IPS DF 4.7 (cell line): ENCODE data around the gene STIM1.

Source experiments
- DNase-seq: peaks from one replicate; pipeline ENCODE4 v3.0.0-alpha.2; 2013; ENCODE audit warnings: low spot score; ENCODE audit errors: extremely low read depth

Gene STIM1

DNA sequence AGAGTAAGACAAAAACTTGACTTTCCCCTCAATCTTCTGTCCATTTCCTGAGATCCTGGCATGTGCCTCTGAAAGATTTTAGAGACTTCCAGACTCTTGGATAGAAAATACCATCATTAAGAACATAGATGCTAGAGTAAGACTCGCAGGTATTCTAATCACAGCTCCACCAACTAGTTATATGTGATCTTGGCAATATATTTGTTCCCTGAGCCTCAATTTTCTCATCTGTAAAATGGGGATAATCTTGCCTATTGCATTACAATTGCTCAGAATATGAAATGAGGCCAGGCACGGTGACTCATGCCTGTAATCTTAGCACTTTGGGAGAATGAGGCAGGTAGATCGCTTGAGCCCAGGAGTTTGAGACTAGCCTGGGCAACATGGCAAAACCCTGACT lies 25.4 kb upstream of the STIM1 start:
- no peak for DNase-seq

DNA sequence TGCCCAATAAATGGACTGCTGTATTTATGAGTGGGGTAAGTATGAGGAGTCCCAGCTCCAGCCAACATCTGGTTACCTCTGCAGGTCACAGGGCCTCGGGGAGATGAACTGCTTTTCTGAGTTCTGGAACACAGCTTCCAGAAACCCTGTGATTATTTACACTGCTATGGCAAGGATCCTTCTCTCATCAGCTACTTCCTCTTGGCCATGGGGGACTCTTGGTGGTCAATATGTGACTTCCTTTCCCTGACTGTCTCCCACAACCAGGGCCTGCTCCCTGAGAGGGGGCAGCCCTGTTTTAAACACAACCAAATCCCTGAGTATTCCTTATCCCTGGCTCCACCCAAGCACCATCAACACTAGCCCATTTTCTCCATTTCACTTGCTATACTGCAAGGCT lies 24.7 kb upstream of the STIM1 start:
- DNase-seq = no peak

DNA sequence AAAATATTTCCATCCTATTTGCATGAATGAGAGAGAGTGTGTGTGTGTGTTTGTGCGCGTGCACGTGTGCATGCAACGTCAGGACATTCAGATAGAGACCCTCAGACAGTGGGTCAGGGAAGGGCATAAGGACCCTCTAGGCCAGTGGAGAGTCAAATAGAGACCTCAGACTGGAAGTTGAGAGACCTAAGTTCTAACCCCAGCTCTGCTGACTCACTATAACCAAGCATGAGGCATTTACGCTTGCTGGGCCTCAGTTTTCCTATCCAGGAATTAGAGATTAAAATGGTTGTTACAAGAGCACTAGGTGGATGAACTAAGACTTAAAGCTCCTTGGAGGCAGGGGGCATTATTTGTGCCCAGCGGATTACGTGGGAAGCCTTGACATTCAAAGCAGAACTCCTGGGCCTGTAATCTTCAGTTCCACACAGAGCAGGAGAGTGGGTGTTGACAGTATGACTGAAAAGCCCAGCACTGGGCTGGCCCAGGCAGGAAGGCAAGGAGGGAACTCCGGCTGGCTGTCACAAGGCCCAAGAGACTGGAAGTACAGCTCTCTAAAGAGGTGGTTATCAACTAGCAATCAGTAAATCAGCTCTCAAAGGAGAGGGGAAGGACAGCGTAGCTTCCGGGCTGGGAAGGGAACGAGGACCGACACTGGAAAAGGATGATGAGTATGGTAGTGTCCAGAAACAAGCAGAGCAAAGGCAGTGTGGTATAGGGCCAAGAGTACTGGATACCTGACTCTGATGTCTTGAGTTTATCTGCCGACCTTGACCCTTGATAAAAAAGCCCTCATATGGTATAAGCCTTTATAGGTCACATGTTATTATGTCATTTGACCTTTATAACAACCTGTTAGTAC lies 23.9 kb upstream of the STIM1 start:
- DNase-seq = no peak

DNA sequence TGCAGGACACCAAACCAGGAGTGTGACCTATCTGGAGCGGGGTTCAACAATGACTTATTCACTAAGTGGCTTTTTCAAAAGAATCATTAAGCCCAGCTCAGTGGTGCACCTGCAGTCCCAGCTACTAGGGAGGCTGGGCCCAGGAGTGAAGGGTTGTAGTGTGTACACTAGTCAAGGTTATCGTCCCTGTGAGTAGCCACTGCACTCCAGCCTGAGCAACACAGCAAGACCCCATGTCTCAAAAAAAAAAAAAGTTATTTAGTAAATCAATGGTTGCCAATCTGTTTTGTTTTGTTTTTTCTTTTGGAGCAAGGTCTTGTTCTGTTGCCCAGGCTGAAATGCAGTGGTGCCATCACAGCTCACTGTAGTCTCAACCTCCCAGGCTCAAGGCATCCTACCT lies 22.6 kb upstream of the STIM1 start:
- DNase-seq = no peak

DNA sequence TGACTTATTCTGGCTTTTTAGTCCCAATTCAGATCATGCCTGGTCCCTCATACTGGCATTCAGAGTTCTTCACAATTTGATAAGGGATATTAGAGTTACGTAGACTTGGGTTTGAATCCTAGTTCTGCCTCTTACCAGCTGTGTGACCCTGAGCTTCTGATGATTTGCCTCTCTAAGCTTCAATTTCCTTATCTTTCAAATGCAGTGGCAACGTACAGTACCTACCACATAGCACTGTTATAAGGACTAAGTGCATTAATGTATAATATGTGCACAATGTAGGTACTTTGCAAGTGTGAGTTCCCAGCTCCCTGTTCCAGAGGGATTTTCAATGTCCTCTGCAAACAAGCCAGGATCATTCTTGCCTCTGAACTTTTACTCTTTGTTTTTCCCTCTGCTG lies 22.0 kb upstream of the STIM1 start:
- no peak for DNase-seq

DNA sequence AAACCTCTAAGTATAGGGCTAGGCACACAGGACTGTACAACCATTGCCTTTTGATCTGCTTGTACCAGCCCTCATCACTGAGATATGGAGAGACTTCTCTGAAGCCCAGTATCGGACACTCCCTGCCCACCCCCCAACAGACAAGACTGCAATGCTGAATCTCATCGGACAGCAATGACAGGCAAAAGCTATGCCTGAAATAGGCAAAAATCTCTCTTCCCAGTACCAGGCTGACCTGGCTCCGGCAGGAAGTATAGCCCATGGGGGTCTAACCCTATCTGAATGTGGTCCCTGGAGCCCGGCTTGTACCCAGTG lies 21.2 kb upstream of the STIM1 start:
- no peak for DNase-seq

DNA sequence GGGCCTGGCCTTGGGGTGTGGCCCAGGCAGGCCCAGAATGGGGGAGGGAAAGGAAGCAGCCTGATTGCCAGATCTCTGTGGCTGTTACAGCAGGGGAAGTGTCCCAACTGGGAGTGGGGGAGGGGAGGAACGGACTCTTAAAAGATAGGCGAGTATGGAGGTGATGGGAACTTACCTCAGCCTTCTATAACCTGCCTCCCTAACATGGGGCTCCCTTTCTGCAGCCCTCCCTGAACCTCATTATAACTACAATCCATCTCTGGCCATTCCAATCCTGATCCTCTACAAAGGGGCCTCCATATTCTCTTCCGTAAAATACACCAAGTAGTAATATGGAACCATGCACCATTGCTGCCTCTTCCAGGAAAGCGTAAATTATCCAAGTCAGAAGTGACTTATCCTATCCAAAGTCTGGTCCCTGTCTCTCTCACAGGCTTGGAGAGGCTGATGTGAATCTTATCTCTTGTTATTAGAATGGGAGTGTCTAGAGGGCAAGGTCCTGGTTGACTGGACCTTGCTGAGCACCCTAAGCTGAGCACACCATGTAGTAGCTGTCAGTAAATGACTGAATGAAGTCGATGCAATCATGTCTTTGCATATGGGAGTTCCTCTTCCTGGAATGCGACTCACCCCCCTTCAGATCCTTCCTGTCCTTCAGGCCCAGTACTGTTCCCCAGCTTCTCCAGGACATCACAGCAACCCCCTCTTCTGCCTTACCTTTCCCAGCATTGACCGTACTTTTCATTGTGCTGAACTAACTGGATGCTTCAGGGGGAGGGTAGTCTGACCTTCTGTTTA lies 20.6 kb upstream of the STIM1 start:
- DNase-seq = no peak

DNA sequence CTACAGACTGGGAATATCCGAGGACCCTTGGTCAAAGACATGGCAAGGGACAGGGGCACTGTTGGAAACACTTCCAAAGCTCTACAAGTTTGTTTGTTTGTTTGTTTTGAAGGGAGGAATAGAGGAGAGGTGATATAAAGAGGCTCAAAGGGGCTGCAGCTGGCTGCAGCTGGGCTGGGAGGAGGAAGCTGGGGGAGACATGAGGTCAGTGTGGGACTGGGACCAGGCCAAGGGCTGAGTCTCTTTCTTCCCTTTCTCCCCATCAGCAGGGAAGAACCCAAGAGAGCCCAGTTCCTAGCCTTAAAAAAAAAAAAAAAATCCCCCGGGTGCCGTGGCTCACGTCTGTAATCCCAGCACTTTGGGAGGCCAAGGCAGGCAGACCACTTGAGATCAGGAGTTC lies 19.7 kb upstream of the STIM1 start:
- no peak for DNase-seq

DNA sequence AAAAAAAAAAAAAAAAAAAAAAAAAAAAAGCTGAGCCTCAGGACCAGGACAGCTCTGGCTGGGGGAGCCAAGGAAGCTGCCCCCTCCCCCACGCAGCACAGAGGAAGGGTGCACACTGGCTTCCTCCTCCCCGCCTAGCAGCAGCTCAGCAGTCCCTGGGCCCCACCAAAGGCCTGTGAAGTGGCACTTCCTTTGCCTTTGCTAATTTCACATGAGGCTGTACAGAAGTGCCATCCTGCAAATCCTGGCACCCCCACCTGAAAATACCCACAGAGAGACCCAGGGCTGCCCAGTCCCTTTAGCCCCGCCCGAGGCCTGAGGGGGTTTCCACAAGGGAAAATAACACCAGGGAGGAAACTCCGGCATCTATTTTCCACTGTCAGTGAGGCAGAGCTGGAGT lies 18.6 kb upstream of the STIM1 start:
- DNase-seq = no peak

DNA sequence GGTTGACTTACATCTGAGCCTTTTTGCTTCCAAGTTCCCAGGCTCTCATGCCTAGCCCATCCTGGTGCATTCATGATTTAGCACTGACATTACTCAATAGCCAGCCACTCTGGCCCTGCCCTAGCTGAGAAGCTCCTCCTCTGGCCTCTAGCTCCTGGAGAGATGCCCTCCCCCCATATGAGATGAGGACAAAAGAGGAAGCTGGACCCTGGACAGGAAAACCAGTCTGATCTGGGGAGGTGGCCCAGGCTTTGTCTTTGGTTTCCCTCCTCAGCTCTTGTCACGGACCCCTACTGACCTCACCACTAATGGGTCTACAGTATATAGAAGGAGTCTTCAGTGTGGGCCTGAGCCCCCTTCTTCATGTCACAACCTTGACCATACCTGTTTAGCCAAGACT lies 17.7 kb upstream of the STIM1 start:
- DNase-seq = no peak

DNA sequence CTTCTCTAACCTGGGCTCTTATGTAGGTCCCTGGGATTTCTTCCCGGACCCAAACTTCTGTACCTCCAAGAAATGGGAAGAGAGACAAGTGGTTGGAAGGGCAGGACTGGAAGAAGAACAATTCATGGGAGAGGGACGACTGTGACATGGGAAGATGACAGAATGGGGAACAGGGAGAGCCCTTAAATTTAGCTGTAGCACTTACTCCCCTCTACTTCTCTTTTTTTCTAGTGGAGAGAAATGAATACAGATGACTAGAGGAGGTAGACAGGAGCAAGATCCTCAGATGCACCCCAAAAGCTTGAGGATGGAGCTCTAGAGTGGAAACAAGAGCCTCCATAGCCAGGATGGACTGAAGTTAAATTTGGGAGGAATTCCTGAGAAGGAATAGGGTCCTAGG lies 17.0 kb upstream of the STIM1 start:
- no peak for DNase-seq

DNA sequence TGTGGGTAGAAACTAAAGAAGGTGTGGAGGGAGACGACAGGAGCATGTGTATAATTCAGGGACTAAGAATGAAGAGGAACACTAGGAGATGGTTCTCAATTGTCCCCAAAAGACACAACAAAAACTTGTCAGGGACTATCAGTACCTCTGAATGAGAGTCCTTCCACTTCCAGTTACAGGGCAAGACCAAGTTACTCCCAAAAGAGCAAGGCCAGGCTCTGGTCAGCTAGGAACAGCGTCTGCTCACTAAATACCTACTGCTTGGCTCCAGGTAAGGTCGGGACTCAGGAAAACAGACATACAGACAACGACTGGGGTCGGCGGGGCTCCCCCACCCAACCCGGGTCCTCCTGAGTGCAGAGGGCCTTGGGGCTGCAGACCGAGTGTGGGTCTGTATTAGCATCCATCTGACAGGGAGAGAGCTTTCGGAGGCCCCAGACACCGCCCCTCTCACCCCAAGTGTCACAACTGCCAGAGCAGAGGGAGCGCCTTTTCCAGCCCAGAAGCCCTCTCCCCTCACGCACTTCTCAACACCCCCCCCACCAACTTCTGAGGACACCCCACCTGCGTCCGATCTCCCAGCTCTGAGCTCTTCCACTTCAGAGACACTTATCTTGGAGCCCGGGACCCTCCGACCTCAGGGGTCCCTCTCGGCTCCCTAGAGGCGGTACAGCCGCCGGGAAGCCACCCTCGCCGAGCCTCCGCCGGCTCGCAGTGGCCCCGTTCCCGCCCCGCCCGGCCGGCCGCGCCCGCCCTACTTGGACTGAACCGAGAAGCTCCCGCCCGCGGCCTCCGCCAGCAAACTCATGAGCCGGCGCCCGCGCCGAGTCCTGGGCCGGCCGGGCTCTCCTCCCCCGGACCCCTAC lies 15.2 kb upstream of the STIM1 start:
- no peak for DNase-seq

DNA sequence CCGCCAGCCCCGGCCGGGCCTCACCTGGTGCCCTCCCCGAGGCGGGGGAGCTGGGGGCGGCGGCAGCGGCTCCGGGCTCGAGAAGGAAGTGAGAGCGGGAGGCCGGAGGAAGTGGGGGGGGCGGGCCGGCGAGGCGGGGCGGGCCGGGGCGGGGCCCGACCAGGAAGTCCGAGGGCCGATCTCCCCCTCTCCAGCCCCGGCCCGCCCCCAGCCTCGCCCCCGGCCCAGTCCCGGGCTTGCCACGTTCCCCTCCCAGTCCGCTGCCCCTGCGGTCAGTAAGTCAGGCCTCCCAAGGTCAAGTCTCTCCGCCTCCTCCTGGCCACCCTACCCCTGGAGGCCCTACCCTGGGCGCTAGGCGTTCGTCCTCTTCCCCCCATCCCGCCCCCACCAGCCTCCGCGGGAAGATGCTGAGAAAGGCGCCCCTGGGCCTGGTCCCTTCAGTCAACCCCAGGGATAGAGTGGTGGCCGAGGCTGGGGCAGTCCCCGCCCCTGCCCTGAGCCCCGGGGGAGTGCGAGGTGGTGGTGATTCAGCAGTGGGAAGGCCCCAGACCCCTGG lies 14.5 kb upstream of the STIM1 start, which contains the start of gene RHOG:
RHOG (minus strand) TSS at position 90 of the 556 bp plus-strand sequence. CDS start 12,821 bp downstream, outside the sequence.
- no peak for DNase-seq

DNA sequence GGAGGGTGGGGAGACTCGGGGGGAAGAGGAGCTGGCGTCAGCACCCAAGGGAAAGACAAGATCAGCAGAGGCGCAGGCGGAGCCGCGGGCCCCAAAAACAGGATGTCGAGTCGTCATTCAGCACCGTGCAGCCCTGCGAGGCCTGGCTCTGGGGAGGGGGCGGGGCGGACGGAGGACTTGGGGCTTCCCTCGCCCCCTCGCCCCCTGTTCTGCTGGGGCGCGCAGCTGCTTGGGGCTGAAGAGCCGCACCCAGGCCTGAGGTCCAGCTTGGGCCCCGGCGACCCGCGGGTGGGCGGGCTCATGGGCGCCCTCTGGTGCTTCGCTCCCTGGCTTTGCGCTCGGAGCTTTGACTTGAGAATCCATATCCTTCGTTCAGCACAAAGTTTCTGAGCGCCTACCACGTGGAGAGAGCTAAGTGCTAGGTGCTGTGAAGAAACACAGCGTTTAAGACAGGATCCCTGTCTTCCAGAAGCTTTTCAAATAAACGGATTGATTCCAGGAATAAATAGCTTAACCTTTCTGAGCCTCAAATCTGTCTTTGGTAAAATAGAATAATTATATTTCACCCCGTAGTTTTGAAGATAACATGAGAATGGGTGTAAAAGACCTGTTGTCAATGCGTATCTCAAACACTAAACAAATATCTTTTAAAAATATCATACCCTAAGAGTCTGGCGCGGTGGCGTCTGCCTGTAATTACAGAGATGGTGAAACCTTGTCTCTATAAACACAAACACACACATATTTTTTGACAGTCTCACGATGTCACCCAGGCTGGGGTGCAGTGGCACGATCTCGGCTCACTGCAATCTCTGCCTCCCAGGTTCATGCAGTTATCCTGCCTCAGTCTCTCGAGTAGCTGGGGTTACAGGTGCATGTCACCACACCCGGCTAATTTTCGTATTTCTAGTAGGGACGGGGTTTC lies 13.8 kb upstream of the STIM1 start:
- DNase-seq = no peak

DNA sequence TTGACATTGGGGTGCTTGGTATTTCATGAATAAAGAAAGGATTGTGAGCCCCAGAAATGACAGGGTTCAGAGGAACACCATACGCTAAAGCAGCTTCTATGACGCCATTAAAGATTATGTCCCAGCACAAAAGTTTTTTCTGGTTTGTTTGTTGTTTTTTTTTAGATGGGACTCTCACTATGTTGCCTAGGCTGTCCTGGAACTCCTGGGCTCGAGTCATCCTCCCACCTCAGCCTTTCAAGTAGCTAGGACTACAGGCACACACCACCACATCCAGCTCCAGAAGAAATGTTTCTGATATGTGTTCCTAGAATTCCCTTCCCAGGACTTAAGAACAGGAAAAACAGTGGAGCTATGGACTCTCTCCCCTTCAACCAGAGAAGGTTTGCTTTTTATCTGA lies 12.1 kb upstream of the STIM1 start:
- DNase-seq = no peak

DNA sequence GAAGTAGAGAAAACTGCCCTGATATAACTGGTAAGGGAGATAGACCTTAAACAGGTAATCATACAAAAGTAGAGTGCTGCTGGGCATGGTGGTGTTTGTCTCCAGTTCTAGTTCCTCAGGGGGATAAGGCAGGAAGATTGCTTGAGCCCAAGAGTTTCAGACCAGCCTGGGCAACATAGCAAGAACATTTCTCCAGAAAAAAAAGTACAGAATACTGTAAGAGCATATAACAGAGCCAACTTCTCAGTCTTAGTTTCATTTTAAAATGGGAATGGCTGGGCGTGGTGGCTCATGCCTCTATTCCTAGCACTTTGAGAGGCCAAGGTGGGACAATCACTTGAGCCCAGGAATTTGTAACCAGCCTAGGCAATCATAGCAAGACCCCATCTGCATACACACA lies 10.2 kb upstream of the STIM1 start:
- DNase-seq = no peak

DNA sequence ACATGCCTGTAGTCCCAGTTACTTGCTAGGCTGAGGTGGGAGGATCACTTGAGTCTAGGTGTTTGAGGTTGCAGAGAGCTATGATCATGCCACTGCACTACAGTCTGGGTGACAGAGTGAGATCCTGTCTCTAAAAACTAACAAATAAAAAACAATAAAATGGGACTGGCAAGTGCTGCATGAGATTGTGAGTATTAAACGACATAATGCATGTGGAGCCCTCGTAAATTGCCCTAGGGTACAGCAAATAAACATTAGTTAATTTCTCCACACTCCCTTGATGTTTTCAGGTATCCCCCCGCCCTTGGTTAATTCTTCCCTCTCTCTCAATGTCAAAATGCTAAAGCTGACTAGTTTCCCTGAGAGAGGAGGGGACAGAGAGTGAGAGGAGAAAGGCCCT lies 9.8 kb upstream of the STIM1 start:
- no peak for DNase-seq

DNA sequence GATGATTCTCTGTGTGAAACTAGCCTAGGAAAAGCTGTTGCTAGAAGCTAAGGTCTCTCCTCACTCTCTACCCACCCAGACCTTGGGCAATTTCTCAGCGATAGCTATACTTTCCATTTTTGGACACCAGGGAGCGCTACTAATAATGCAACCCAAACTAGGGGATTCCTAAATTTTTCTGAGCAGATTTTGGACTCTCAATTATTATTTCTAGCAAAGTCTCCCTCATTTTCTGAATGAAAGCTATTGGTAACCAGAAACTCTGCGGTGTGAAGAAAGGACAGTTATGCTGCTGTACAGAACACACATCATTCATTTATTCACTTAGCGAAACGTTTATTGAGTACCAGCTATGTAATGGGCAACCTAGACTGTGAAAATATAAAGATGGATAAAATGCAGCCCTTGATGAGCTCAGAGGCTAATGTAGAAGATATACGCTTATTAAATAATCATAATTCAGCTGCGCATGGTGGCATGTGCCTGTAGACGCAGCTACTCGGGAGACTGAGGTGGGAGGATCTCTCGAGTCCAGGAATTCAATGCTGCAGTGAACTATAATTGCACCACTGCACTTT lies 6.1 kb upstream of the STIM1 start:
- DNase-seq = no peak

DNA sequence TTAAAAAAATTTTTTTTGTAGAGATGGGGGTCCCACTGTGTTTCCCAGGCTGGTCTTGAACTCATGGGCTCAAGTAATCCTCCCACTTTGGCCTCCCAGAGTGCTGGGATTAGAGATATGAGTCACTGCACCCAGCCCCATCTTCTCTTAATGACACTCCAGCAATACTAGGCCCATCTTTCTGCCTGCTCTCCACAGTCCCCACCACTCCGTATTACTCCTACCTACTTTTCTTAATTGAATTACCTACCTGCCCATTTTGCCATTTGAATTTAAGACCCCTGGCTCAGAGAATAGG lies 2.0 kb upstream of the STIM1 start:
- no peak for DNase-seq

DNA sequence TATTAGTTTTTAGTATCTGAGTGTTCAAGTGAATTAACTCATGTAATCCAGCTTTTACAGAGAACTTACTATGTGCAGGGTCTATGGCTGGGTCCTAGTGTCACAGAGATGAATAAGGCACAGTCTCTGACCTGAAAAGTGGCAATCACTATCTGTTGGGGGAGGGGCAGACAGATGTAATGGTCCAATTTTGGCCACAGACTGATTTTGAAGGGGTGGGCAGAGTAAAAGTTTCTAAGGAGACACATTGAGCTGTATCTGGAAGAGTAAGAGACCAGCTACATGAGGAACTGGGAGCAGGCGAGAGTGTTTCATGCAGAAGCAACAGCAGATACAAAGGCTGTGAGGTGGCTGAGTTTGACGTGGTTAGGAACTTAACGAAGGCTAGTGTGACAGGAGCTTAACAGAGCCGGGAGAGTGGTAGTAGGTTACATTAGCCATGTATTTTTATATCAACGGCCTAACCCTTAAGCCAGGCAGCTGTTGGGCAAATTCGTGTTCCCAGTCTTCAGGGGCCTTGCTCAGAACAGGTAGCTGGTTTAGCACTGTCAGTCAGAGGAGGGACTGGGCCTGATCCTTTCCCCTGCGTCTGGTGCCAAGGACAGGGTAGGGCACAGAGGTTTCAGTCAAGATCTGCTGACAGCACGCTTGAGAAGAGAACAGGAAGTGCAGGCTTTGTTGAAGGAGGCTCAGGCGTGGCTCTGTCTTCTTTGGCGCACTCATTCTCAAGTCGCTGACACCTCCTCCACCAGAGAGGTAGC lies 1.4 kb upstream of the STIM1 start:
- no peak for DNase-seq
